K562 (cell line): ENCODE data around the gene IDUA. TPM values are rescaled to one million over a fixed set of nuclear protein-coding genes. Genes with fewer than 3 reads are reported as not detected.

ENCODE experiments used
- CBX1 ChIP-seq: sonication (generic); IDR thresholded peaks from 2 replicates; pipeline ENCODE4 v1.6.1; 2016; ENCODE audit warnings: antibody characterized with exemption, low read depth, mild to moderate bottlenecking
- DIDO1 ChIP-seq: fragments of 450-650 bp; IDR thresholded peaks from 2 replicates; pipeline ENCODE4 v1.6.1; 2016; ENCODE audit warnings: low read depth, missing biosample characterization, missing genetic modification characterization
- EHMT2 ChIP-seq: fragments of 450-650 bp; IDR thresholded peaks from 2 replicates; pipeline ENCODE4 v1.6.1; 2018; ENCODE audit warnings: antibody characterized with exemption
- ETS2 ChIP-seq: IDR thresholded peaks from 2 replicates; pipeline ENCODE4 v1.6.1; 2016; ENCODE audit warnings: borderline replicate concordance, missing genetic modification characterization, mild to moderate bottlenecking, moderate library complexity, missing compliant biosample characterization; ENCODE audit not compliant: poor library complexity, severe bottlenecking
- FOXJ2 ChIP-seq: fragments of 200-800 bp; sonication (Bioruptor generic); IDR thresholded peaks from 2 replicates; pipeline ENCODE4 v1.6.1; 2016; ENCODE audit warnings: missing genetic modification characterization, missing compliant biosample characterization
- KAT8 ChIP-seq: fragments of 450-650 bp; IDR thresholded peaks from 2 replicates; pipeline ENCODE4 v1.6.1; 2016; ENCODE audit warnings: low read depth, mild to moderate bottlenecking
- KLF10 ChIP-seq: fragments of 250-450 bp; sonication (Bioruptor Pico); IDR thresholded peaks from 2 replicates; pipeline ENCODE4 v1.6.1; 2021; ENCODE audit warnings: matching md5 sums
- MED1 ChIP-seq: sonication (generic); formaldehyde crosslinking; IDR thresholded peaks from 2 replicates; pipeline ENCODE4 v1.8.1; 2023; ENCODE audit warnings: missing genetic modification reagents, borderline replicate concordance
- NFATC3 ChIP-seq: fragments of 450-650 bp; IDR thresholded peaks from 2 replicates; pipeline ENCODE4 v1.6.1; 2017; ENCODE audit warnings: mild to moderate bottlenecking
- PRMT5 ChIP-seq: sonication (generic); formaldehyde crosslinking; IDR thresholded peaks from 2 replicates; pipeline ENCODE4 v1.5.0; 2020; ENCODE audit warnings: missing genetic modification reagents
- RFX5 ChIP-seq: IDR thresholded peaks from 2 replicates; pipeline ENCODE4 v1.6.1; 2011; ENCODE audit warnings: low read depth, mild to moderate bottlenecking, improper control_type of control experiment, low read length
- SAFB2 ChIP-seq: fragments of 200-400 bp; formaldehyde crosslinking; IDR thresholded peaks from 2 replicates; pipeline ENCODE4 v1.6.1; 2018; ENCODE audit warnings: borderline replicate concordance, low read length, low read depth, moderate library complexity; ENCODE audit not compliant: severe bottlenecking
- TRIM24 ChIP-seq, 2 experiments: fragments of 450-650 bp; IDR thresholded peaks; 2 replicates each; pipeline ENCODE4 v1.6.1; 2016
- ZNF23 ChIP-seq: fragments of 250-450 bp; sonication (Bioruptor Pico); IDR thresholded peaks from 2 replicates; pipeline ENCODE4 v1.4.0; 2020; ENCODE audit warnings: mild to moderate bottlenecking
- ZNF274 ChIP-seq: IDR thresholded peaks from 2 replicates; pipeline ENCODE4 v1.6.1; 2011; ENCODE audit warnings: low read depth, mild to moderate bottlenecking, low read length, moderate library complexity, borderline replicate concordance
- ZNF431 ChIP-seq: sonication (generic); formaldehyde crosslinking; IDR thresholded peaks from 2 replicates; pipeline ENCODE4 v1.8.0; 2022; ENCODE audit warnings: mild to moderate bottlenecking, missing genetic modification reagents
- ZNF780A ChIP-seq: fragments of 250-450 bp; sonication (Bioruptor Pico); IDR thresholded peaks from 2 replicates; pipeline ENCODE4 v1.5.0; 2021; ENCODE audit warnings: mild to moderate bottlenecking
- polyA plus RNA-seq, 8 experiments: library from polyadenylated mRNA; depleted of rRNA in 4 of 8; stranded (reverse) in 5 of 8; unstranded in 3 of 8; fragments of >200 nt; fragmentation: Nextera tagmentation in 2 of 8; fragmentation: Illumina TruSeq in 1 of 8; extraction: Ambion mirVana in 2 of 8; extraction: Trizol in 1 of 8; gene quantifications; 2 replicates each; pipeline versions ENCODE4 v1.2.1 to v1.2.3, GENCODE V29; 2011 to 2014; ENCODE audit warnings: inconsistent platforms in 1 of 8, missing spikeins in 1 of 8
- total RNA-seq, 7 experiments: library from RNA; depleted of rRNA in 6 of 7; stranded (reverse); fragments of >200 nt in 6 of 7; fragmentation: Illumina TruSeq in 2 of 7; extraction: Trizol in 2 of 7; gene quantifications; 2 replicates each; pipeline versions ENCODE4 v1.2.1 to v1.2.3, GENCODE V29; 2011 to 2021; ENCODE audit warnings: low replicate concordance in 1 of 7
- TF ChIP-seq, protein P1 (sequence below): fragments of 450-650 bp; formaldehyde crosslinking; IDR thresholded peaks from 2 replicates; pipeline ENCODE4 v1.4.0; 2020; ENCODE audit warnings: mild to moderate bottlenecking, mixed read lengths
- TF ChIP-seq, protein P2 (sequence below): fragments of 250-450 bp; sonication (Bioruptor Pico); IDR thresholded peaks from 2 replicates; pipeline ENCODE4 v1.5.0; 2021
- TF ChIP-seq, protein P3 (sequence below): fragments of 250-450 bp; sonication (Bioruptor Pico); IDR thresholded peaks from 2 replicates; pipeline ENCODE4 v1.4.0; 2020; ENCODE audit warnings: borderline replicate concordance
- TF ChIP-seq, protein P4 (sequence below): sonication (generic); formaldehyde crosslinking; IDR thresholded peaks from 2 replicates; pipeline ENCODE4 v1.8.1; 2022; ENCODE audit warnings: missing genetic modification reagents

Gene IDUA
- total and polyA plus RNA-seq, 9 of the 15 experiments (the other 6 are each of a cell fraction or from before 2014, with no cell fraction given): 0.04 to 16.1 (median 1.2) TPM

DNA sequence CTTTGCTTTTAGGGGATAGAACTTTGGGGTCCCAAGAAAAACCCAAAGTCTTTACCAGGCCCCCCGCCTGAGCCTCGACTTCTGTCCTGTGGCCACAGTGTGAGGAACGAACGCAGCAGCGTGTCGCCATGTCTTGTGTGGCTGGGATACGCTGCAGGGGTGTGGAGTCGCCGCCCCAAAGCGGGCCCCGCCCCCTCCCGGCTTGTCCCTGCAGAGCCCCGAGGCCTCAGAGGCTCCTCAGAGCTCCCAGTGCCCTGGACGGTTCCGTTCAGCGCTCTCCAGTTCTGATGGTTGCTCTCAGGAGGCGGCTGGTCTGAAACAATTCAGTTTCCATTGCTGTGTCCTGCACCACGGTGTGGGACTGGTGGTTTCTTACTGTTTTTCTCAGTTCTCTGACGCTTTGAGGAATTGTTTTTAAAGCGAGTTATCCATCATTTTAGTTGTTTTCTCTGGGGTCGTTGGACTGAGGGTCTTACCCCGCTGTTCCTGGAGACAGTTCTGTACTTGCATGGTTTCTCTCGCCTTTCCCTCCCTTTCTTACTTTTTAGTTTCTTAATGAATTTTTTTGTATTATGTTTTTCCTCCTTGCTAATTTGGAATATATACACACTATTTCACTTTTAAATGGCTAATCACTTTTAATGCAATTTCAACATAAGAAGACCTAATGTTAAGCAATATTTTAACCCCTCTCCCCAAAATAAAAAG, 1.6 kb upstream of the IDUA start (continued):
- TF ChIP-seq TRIM24 (IDR thresholded peaks at IDR 0.05): peak in 1 of 2 experiments; percentile 75; a peak in 2 of 4 replicates
- TF ChIP-seq FOXJ2 (tag): no peak
- no peak for TF ChIP-seq DIDO1 (tag)
- no peak for TF ChIP-seq RFX5
- TF ChIP-seq ZNF780A (CRISPR knock-in tag): no peak
- no peak for TF ChIP-seq KLF10 (CRISPR knock-in tag)
- TF ChIP-seq, protein P1, sequence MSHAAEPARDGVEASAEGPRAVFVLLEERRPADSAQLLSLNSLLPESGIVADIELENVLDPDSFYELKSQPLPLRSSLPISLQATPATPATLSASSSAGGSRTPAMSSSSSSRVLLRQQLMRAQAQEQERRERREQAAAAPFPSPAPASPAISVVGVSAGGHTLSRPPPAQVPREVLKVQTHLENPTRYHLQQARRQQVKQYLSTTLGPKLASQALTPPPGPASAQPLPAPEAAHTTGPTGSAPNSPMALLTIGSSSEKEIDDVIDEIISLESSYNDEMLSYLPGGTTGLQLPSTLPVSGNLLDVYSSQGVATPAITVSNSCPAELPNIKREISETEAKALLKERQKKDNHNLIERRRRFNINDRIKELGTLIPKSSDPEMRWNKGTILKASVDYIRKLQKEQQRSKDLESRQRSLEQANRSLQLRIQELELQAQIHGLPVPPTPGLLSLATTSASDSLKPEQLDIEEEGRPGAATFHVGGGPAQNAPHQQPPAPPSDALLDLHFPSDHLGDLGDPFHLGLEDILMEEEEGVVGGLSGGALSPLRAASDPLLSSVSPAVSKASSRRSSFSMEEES (CRISPR knock-in tag): no peak
- no peak for TF ChIP-seq ZNF274
- TF ChIP-seq MED1 (CRISPR knock-in tag): no peak
- no peak for TF ChIP-seq ZNF431 (CRISPR knock-in tag)
- TF ChIP-seq KAT8: no peak
- no peak for TF ChIP-seq EHMT2
- TF ChIP-seq CBX1: peak; percentile 65
- TF ChIP-seq, protein P2, sequence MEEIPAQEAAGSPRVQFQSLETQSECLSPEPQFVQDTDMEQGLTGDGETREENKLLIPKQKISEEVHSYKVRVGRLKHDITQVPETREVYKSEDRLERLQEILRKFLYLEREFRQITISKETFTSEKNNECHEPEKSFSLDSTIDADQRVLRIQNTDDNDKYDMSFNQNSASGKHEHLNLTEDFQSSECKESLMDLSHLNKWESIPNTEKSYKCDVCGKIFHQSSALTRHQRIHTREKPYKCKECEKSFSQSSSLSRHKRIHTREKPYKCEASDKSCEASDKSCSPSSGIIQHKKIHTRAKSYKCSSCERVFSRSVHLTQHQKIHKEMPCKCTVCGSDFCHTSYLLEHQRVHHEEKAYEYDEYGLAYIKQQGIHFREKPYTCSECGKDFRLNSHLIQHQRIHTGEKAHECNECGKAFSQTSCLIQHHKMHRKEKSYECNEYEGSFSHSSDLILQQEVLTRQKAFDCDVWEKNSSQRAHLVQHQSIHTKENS (CRISPR knock-in tag): no peak
- TF ChIP-seq, protein P3, sequence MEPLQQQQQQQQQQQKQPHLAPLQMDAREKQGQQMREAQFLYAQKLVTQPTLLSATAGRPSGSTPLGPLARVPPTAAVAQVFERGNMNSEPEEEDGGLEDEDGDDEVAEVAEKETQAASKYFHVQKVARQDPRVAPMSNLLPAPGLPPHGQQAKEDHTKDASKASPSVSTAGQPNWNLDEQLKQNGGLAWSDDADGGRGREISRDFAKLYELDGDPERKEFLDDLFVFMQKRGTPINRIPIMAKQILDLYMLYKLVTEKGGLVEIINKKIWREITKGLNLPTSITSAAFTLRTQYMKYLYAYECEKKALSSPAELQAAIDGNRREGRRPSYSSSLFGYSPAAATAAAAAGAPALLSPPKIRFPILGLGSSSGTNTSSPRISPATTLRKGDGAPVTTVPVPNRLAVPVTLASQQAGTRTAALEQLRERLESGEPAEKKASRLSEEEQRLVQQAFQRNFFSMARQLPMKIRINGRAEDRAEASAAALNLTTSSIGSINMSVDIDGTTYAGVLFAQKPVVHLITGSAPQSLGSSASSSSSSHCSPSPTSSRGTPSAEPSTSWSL (CRISPR knock-in tag): no peak
- TF ChIP-seq, protein P4, sequence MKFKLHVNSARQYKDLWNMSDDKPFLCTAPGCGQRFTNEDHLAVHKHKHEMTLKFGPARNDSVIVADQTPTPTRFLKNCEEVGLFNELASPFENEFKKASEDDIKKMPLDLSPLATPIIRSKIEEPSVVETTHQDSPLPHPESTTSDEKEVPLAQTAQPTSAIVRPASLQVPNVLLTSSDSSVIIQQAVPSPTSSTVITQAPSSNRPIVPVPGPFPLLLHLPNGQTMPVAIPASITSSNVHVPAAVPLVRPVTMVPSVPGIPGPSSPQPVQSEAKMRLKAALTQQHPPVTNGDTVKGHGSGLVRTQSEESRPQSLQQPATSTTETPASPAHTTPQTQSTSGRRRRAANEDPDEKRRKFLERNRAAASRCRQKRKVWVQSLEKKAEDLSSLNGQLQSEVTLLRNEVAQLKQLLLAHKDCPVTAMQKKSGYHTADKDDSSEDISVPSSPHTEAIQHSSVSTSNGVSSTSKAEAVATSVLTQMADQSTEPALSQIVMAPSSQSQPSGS (CRISPR knock-in tag): no peak
- no peak for TF ChIP-seq PRMT5 (CRISPR knock-in tag)
- TF ChIP-seq ETS2: no peak
- TF ChIP-seq NFATC3: no peak
- no peak for TF ChIP-seq ZNF23
- no peak for TF ChIP-seq SAFB2
